ENCODE results near the gene NOS2. TPM values are rescaled to one million over a fixed set of nuclear protein-coding genes. Genes with fewer than 3 reads are reported as not detected.
"Not testable (repeated sequence)": the region's sequence is repeated elsewhere in the genome, so short reads cannot be mapped to it uniquely, and the experiment has no call there.

Gene NOS2
- total RNA-seq, 2 experiments from 2014 or later, result not detected

DNA sequence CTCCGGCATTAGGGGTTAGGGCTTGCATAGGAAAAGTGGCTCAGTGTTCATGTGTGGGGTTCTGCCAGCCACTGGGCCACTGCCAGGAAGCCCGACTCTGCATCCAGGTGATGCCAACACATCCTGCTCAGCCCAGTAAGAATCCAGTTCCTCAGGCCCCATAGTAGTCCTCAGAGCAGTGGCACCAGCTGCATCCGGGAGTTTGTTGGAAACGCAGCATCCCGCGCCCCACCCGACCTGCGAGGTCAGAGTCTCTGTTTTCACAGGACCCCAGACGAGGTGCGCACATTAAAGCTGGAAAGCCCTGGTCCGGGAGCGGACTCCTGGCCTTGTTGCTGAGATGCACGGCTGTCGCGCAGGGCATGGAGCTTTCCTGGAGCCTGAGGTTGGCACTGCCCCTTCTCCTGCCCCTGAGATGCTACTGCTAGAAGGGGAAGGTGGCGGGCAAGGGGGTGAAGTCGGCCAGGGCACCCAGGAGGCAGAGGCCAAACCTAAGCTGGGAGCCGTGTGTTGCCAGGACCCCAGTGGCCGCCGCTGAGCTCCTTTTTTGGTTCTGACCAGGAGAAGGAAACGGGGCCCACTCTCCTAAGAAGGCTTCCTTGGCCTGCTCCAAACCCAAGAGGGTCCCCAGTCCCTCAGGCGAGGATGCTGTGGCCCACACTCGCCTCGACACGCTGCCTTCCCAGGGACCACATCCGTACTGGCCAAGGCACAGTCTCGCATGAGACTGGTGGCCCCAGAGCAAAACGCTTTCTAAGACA, 44.4 kb downstream of the NOS2 start:
- Mint-ChIP-seq H3K27ac (no peak overlapping the region), H3K4me3 (no peak overlapping the region), H3K27me3 (no peaks in the 10 kb centered on the region), H3K36me3 (ENCODE audit: low read depth) (no peaks in the 10 kb centered on the region), H3K9me3 (no peaks in the 10 kb centered on the region), H3K4me1 (no peaks in the 10 kb centered on the region)
- ChIA-PET POLR2A (no interaction called here), CTCF (interaction anchor here (0.5 to 2.6 kb wide), 5 partner anchors 11 to 207 kb away, joined by 3 to 12 read pairs (median 7); partner anchors contain the start of gene LYRM9)
- DNase-seq, result no peak

- no peak for DNase-seq
- Mint-ChIP-seq H3K4me3 (no peak overlapping the region), H3K9me3 (no peaks in the 10 kb centered on the region), H3K27me3 (no peaks in the 10 kb centered on the region), H3K27ac (no peak overlapping the region), H3K4me1 (no peaks in the 10 kb centered on the region), H3K36me3 (ENCODE audit: low read depth) (no peaks in the 10 kb centered on the region)
- ChIA-PET CTCF (interaction anchor here (0.7 to 1.3 kb wide), 3 partner anchors 52 to 126 kb away, joined by 3 read pairs; no protein-coding TSS in a partner anchor), POLR2A (no interaction called here)
Observed at GRCh38 chr17:27754549-27754948, 45.8 kb downstream of the NOS2 start.

DNA sequence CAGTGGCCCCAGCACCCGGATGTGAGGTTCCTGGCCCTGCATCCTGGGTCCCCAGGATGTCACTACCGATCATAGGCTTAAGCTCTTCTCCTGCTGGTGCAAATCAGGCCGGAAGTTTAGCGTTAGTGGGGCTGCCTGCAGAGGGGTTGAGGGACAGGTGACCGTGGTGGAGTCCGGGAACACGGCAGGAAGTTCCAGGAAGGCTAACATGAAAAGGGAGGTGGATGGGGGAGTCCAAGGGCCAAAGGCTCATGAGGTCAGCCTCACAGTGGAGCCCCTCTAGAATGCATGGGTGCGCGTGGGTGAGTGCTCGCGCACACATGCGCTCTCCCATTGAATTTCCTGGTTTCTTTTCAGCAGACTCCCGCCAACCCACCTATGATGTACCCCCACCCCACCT, 46.6 kb downstream of the NOS2 start:
- H3K27ac Mint-ChIP-seq; H3K4me3 Mint-ChIP-seq; H3K36me3 Mint-ChIP-seq (ENCODE audit: low read depth); H3K4me1 Mint-ChIP-seq; H3K9me3 Mint-ChIP-seq; DNase-seq; H3K27me3 Mint-ChIP-seq; POLR2A ChIA-PET: not testable (repeated sequence)
- CTCF ChIA-PET, result interaction anchor here (1.0 to 1.3 kb wide), 3 partner anchors 53 to 518 kb away, joined by 3 read pairs; no protein-coding TSS in a partner anchor

GRCh38 chr17:27752831-27753619, 47.3 kb downstream of the NOS2 start:
- H3K27me3 Mint-ChIP-seq; H3K9me3 Mint-ChIP-seq; DNase-seq; H3K27ac Mint-ChIP-seq; POLR2A ChIA-PET; H3K4me1 Mint-ChIP-seq; H3K4me3 Mint-ChIP-seq; H3K36me3 Mint-ChIP-seq (ENCODE audit: low read depth): not testable (repeated sequence)
- CTCF ChIA-PET, result interaction anchor here (1.0 to 1.3 kb wide), 2 partner anchors 99 to 517 kb away, joined by 3 read pairs; no protein-coding TSS in a partner anchor

- no peaks in the 10 kb centered on the region for H3K9me3 Mint-ChIP-seq
- H3K4me1 Mint-ChIP-seq, result no peaks in the 10 kb centered on the region
- no peak overlapping the region for H3K4me3 Mint-ChIP-seq
- ChIA-PET POLR2A (no interaction called here), CTCF (no interaction called here)
- H3K27me3 Mint-ChIP-seq, result no peaks in the 10 kb centered on the region
- no peak for DNase-seq
- no peaks in the 10 kb centered on the region for H3K36me3 Mint-ChIP-seq (ENCODE audit: low read depth)
- no peak overlapping the region for H3K27ac Mint-ChIP-seq
Observed at GRCh38 chr17:27751622-27752490, 48.5 kb downstream of the NOS2 start.

DNA sequence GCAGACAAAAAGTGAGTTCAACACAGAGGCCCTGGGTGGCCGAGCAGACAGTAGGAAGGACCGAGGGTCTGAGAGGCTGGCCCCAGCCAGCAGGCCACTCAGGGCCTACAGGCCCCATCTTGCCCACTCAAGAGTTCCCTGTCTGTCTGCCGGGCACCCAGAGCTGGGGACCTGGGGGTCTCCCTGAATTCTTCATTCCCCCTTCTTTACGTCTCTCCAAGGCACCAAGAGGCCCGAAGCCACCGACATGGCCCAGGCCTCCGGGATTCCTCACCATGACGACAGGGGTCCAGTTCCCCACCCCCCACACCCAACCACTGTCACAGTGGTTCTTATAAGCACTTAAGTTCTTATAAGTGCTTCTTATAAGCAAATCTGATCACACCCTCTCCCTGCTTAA, 49.2 kb downstream of the NOS2 start:
- Mint-ChIP-seq H3K27me3 (no peaks in the 10 kb centered on the region), H3K4me3 (no peak overlapping the region), H3K36me3 (ENCODE audit: low read depth) (no peaks in the 10 kb centered on the region), H3K4me1 (no peaks in the 10 kb centered on the region), H3K9me3 (no peaks in the 10 kb centered on the region), H3K27ac (no peak overlapping the region)
- DNase-seq, result no peak
- POLR2A ChIA-PET, result no interaction called here
- CTCF ChIA-PET, result no interaction called here

DNA sequence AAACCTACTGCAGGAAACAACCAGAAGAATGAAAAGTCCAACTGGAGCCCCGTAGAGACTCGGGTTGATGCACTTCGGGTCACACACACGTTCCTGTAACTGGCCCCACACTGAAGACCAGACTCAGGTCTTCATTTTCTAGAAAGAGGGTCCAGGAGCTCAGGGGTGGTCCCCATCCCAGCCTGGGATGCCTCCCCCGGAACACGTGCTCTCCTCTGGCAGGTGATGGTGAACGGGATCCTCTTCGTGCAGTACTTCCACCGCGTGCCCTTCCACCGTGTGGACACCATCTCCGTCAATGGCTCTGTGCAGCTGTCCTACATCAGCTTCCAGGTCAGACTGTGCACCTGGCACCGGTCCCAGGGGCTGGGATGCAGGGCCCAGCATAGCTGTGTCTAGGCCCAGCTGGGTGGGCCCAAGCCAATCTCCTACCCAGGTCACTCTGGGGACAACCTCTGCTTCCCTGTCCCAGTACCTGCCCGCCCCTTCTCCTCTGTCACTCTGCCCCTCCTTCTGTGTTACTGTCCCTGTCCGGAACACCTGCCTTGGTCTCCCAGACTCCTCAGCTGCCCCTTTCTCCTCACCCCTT, 50.7 kb downstream of the NOS2 start:
- H3K4me1 Mint-ChIP-seq; H3K9me3 Mint-ChIP-seq; H3K27ac Mint-ChIP-seq; H3K4me3 Mint-ChIP-seq; H3K27me3 Mint-ChIP-seq; H3K36me3 Mint-ChIP-seq (ENCODE audit: low read depth); POLR2A ChIA-PET; DNase-seq: not testable (repeated sequence)
- CTCF ChIA-PET, result interaction anchor here (0.6 to 1.4 kb wide), 2 partner anchors 131 to 509 kb away, joined by 4 to 6 read pairs; no protein-coding TSS in a partner anchor

DNA sequence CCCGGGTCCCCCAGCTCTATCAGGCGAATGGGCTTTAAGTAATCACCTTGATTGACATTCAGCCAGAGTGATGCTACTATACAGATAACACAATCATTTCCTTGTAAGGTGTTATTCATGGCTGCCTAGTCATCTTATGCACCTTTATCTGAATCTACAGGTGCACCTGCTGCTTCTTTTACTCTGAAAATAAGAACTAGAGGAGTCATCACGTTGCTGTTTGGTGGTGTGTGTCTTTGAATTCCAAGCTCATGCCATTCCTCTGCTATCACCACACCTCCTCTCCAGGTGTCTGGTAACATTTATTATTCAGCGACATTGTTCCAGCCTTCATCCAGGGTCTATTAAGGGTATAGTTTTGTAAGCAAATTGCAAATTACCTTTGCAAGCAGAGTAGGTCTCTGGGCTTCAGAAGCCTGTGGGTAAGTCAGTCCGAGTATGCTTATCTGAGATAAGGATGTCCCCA, 51.9 kb downstream of the NOS2 start:
- Mint-ChIP-seq H3K36me3 (ENCODE audit: low read depth) (no peaks in the 10 kb centered on the region), H3K4me3 (no peak overlapping the region), H3K27ac (no peak overlapping the region), H3K4me1 (no peaks in the 10 kb centered on the region), H3K27me3 (no peaks in the 10 kb centered on the region), H3K9me3 (no peaks in the 10 kb centered on the region)
- ChIA-PET CTCF (interaction anchor here (1.3 to 1.4 kb wide), 2 partner anchors 12 to 132 kb away, joined by 3 to 4 read pairs; no protein-coding TSS in a partner anchor), POLR2A (no interaction called here)
- DNase-seq, result no peak

DNA sequence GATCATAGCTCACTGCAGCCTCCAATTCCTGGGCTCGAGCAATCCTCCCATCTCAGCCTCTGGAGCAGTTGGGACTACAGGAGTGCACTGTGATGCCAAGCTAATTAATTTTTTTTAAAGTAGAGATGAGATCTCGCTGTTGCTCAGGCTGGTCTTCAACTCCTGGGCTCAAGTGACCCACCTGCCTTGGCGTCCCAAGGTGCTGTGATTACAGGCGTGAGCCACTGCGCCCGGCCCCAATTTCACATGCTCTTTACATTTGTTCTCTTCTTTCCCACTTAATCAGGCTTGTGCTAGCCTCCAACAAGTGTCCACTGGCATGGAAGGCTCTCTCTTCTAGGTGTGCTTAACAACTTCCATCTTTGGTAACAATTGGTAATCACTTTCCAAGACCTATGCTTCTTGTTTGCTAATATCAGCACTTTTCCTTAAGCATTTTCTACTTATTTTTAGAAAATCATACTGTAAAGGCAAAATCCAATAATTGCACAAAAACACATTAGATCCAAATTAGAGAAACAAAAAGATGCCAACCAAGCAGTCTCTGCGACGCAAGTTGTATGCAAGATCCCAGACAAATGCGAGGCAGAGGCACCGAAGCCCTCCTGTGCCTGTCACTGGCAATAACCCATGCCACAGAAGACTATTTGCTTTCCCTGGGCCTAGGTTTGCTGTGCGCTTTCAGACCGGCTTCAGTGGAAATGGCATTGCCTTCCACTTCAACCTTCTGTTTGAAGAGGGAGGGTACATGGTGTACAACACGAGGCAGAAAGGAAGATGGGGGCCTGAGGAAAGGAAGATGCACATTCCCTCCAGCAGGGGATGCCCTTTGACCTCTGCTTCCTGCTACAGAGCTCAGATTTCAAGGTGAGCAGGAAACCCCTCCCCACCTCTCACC, 52.6 kb downstream of the NOS2 start:
- no peak for DNase-seq
- no peaks in the 10 kb centered on the region for H3K9me3 Mint-ChIP-seq
- H3K27ac Mint-ChIP-seq, result no peak overlapping the region
- ChIA-PET POLR2A (no interaction called here), CTCF (interaction anchor here (1.3 kb wide), 1 partner anchor 11 kb away, joined by 3 read pairs; no protein-coding TSS in a partner anchor)
- H3K27me3 Mint-ChIP-seq, result no peaks in the 10 kb centered on the region
- H3K36me3 Mint-ChIP-seq (ENCODE audit: low read depth), result no peaks in the 10 kb centered on the region
- no peaks in the 10 kb centered on the region for H3K4me1 Mint-ChIP-seq
- no peak overlapping the region for H3K4me3 Mint-ChIP-seq

GRCh38 chr17:27746881-27747280, 53.4 kb downstream of the NOS2 start:
- ChIA-PET POLR2A (no interaction called here), CTCF (interaction anchor here (1.3 kb wide), 1 partner anchor 11 kb away, joined by 3 read pairs; no protein-coding TSS in a partner anchor)
- Mint-ChIP-seq H3K27me3 (no peaks in the 10 kb centered on the region), H3K4me3 (no peak overlapping the region), H3K9me3 (no peaks in the 10 kb centered on the region), H3K36me3 (ENCODE audit: low read depth) (no peaks in the 10 kb centered on the region), H3K27ac (no peak overlapping the region), H3K4me1 (no peaks in the 10 kb centered on the region)
- DNase-seq, result no peak

- H3K4me1 Mint-ChIP-seq; CTCF ChIA-PET; H3K27ac Mint-ChIP-seq; H3K27me3 Mint-ChIP-seq; H3K36me3 Mint-ChIP-seq (ENCODE audit: low read depth); DNase-seq; POLR2A ChIA-PET; H3K9me3 Mint-ChIP-seq; H3K4me3 Mint-ChIP-seq: not testable (repeated sequence)
Observed at GRCh38 chr17:27746320-27746719, 54.0 kb downstream of the NOS2 start.

All from activated CD4-positive, alpha-beta T cell treated with anti-CD3 and anti-CD28 coated beads, Interleukin-2, amount 10 ng/mL, durations not matched to agents 7 days and 5 days (primary cell).